NCI-H526 (cell line): ENCODE data around the gene NDUFAF2.
A peak's percentile ranks its signal among the peaks of the same experiment; 100 is the strongest.
"Not testable (repeated sequence)": the region's sequence is repeated elsewhere in the genome, so short reads cannot be mapped to it uniquely, and the experiment has no call there.

Source experiments
- DNase-seq, 2 experiments: peaks; one replicate each; lab custom pipeline; 2025; lab: John Stamatoyannopoulos, UW

The NDUFAF2 gene

DNA sequence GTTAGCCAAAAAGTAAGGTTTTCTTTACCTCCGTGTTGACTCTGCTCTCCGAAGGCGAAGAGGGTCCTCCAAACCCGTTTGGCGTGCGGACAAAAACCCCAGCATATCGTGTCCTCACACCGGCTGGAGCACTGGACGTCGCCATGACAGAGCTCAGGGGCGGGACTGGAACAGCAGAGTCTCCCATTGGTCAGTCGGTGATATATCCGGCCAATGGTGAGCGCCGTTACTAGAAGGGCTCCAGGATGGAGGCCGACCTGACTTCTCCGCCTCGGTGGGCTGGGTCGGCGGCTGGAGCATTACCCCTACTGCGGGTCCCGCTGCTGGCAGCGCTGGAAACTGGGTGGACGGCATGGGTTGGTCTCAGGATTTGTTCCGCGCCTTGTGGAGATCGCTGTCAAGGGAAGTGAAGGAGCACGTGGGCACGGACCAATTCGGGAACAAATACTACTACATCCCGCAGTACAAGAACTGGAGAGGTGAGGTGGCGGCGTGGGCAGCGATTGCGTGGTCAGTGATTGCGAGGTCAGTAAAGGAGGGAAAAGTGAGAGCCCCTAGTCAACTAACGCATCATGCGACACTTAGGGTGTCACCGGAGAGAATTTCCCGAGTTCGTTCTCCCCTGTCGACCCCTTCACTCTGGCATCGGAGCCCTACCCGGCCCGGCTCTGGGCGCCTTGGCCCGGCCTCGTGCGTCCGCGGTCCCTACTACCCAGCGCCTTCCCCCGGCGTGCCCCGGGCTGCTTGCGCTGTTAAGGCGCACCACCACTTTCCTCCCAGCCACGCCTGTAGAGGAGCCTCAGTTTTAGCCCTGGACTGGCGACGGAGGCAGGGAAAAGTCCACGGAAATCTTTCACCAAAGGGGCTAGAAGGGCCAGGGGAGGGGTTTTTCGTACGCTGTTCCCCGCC, at the start of gene NDUFAF2, which contains the start of gene ERCC8:
Gene NDUFAF2 (plus strand): TSS at position 302 of the 909 bp plus-strand sequence. CDS start 51 bp downstream, at position 353.
Gene ERCC8 (minus strand): TSS at position 167 of the 909 bp plus-strand sequence. CDS start 62 bp downstream, at position 105.
- peak; percentile 74 to 91 for DNase-seq

GRCh38 chr5:60896991-60897390, 48.0 kb upstream of the NDUFAF2 start:
- DNase-seq, result no peak

- DNase-seq, result no peak
Observed at GRCh38 chr5:60903356-60903755, 41.6 kb upstream of the NDUFAF2 start.

DNA sequence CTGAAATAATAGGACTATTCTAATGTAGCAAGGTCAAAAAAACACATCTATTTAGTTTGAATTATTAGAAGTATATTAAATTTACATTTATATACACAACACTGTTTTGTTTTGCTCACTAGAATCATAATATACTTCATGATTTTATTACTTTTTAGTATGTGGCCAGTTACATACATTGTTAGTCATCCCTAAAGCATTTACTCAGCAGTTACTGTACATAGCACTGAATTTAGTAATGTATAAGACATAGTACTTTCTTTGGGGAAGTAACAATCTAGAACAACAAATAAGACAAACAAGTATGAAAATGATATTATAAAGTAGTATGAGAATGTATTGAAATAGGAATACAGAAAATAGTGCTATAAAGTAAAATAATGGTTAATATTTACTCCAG, 28.4 kb upstream of the NDUFAF2 start:
- no peak for DNase-seq

DNA sequence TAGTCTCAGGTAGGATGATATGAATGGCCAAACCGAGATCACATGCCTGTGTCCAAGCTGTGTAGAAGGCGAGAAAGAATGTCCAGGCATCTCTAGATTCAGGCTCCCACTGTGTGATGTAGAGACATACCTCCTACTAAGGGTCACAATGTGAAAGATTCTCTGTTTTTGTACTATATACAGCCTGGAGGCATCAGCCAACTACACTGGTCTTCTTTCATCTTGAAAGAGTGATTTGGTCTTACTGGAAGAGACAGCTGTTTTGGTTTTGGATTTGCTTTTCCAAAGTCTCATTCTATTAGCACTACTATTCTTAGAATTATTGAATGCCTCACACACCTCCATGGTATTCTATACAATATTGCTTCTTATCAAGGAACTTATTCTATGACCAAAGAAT, 26.5 kb upstream of the NDUFAF2 start:
- DNase-seq, result no peak

DNA sequence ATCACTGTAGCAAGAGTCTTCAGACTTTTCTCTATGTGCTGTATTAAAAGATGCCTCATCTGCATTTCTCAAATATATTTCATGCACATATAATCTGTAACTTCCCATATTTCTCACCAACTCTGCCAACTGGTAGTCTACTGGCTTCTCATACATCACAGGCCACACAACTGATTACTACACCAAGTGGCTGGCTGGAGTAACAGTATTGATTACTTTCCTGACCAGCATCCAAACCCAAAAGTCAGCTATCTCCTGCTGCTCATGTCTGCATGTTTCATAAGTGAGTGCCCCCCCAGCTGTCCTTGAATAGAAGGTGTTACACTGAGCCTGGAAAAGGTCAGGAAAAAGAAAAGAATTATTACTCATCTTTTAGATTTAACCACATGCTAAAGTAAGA, 17.6 kb upstream of the NDUFAF2 start:
- DNase-seq, result no peak

- no peak for DNase-seq
Observed at GRCh38 chr5:60929024-60929423, 16.0 kb upstream of the NDUFAF2 start.

- DNase-seq, result no peak
Observed at GRCh38 chr5:60943624-60944023, 1.4 kb upstream of the NDUFAF2 start.

DNA sequence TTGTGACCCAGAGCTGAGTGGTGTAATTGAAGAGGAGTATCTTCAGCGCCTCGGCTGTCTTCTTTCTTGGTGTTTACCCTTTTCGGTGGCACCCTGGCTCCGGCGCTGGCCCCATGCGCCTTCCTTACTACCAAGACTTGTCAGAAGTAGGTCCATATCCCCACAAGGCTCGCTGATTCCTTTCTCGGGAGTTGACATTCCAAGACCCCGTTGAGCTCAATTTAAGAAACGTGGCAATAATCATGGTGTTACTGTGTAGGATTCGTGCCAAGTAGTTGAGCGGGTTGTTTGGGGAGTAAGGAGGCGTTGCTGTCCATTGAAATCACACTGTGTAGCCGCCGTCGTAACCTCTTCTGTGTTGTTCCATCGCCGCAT, 795 bp downstream of the NDUFAF2 start:
- peak in 1 of 2 experiments; percentile 64 for DNase-seq

GRCh38 chr5:60948738-60949137, 3.7 kb downstream of the NDUFAF2 start:
- no peak for DNase-seq

- no peak for DNase-seq
Observed at GRCh38 chr5:60955239-60955638, 10.2 kb downstream of the NDUFAF2 start.

DNA sequence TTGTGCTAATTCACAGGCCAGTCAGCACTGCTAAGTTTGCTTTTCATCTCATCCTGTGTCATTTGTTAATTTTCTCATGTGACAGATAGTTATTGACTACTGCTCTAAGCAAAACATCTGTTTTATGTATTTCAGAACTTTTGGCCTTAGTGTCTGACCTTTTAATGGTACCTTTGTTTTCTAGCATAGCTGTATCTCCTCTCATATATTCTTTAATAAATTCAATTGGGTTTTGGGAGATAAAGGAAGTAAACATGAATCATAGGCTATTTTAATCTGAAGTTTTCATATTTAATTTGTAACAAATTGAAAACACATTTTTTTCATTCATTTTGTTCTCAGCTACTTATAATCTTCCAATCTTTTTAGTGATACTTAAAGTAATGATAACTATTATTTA, 13.1 kb downstream of the NDUFAF2 start:
- DNase-seq, result no peak

- no peak for DNase-seq
Observed at GRCh38 chr5:60958712-60959111, 13.7 kb downstream of the NDUFAF2 start.

GRCh38 chr5:60959156-60959555, 14.2 kb downstream of the NDUFAF2 start:
- DNase-seq, result peak in 1 of 2 experiments; percentile 49

- DNase-seq, result no peak
Observed at GRCh38 chr5:60960591-60960990, 15.6 kb downstream of the NDUFAF2 start.

- DNase-seq, result no peak
Observed at GRCh38 chr5:60961685-60962084, 16.7 kb downstream of the NDUFAF2 start.

- no peak for DNase-seq
Observed at GRCh38 chr5:60972231-60972630, 27.2 kb downstream of the NDUFAF2 start.

DNA sequence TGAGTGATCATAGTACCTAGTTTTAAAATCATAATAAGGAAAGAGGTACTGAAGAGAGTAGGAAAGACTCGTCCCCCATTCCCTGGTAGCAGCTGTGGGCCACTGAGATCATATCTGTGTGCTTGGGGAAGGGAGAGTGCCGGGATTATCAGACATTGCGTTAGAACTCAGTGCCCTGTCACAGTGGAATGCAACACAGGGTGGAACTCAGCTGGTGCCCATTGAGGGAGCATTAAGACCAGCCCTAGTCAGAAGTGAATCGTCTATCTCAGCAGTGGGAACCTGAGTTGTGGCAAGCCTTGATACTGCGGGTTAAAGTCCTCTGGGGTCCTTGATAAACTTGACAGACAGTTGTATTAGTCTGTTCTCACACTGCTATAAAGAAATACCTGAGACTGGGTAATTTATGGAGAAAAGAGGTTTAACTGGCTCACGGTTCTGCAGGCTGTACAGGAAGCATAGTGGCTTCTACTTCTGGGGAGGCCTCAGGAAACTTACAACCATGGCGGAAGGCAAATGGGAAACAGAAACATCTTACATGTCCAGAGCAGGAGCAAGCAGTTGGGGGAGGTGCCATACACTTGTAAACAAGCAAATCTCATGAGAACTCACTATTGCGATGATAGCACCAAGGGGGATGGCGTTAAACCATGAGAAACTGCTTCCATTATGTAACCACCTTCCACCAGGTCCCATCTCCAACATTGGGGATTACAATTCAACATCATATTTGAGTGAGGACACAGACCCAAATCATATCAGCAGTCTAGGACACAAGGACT, 33.1 kb downstream of the NDUFAF2 start:
- no peak for DNase-seq

DNA sequence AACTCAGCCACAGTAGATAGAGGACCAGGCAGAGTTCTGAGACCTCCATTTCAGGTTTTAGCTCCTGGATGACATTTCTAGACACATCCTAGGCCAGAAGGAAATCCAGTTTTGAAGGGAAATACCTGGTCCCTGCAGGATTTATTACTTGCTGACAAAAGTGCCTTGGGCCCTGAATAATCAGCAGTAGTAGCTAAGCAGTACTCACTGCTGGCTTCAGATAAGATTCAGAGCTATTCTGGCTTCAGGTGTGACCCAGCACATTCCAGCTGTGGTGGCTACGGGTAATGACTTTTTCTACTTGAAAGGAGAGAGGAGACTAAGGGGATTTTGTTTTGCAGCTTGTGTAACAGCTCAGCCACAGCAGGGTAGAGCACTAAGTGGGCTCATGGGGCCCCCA, 34.0 kb downstream of the NDUFAF2 start:
- no peak for DNase-seq

GRCh38 chr5:60980511-60980910, 35.5 kb downstream of the NDUFAF2 start:
- no peak for DNase-seq

GRCh38 chr5:60982127-60982526, 37.1 kb downstream of the NDUFAF2 start:
- not testable (repeated sequence) for DNase-seq

DNA sequence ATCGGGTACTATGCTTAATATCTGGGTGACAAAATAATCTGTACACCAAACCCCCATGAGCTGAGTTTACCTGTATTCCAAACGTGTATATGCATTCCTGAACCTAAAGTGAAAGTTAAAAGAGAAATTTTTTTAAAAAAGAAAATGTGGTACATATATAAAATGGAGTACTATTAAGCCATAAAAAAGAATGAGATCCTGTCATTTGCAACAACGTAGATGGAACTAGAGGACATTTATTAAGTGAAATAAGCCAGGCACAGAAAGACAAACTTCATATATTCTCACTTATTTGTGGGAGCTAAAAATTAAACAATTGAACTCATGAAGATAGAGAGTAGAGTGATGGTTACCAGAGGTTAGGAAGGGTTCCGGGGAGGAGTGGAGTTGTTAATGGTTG, 44.8 kb downstream of the NDUFAF2 start:
- DNase-seq, result no peak

DNA sequence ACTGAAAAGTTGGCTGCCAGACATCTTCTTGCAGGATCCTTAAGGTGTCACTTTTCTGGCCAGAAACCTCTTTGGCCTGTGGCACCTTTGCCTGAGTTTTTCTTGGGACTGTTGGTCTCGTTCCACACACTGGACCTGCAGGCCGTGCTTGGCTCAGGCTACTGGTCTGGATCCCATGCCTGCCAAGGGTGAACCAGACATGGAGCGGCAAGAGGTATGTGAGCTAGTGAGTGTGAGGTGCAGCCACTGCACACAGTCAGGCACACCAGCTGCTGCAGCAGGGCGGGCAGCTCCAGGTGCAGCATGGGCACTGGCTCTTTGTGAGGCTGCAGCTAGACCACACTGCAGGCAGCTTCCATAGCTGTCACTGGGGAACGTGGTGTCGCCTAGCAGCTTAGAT, 47.9 kb downstream of the NDUFAF2 start:
- no peak for DNase-seq
